MM.1S (cell line): ENCODE measurements around the gene RAB31.

Experiments used
- DNase-seq: peaks from one replicate; pipeline ENCODE4 v3.0.0-alpha.2; 2015
- H2AFZ ChIP-seq: fragments of 300-600 bp; sonication (generic); 2 replicates; pipeline ENCODE4 v1.6.0; 2016; ENCODE audit warnings: antibody characterized with exemption, low read length
- H3F3A ChIP-seq: fragments of 300-600 bp; sonication (generic); 2 replicates; pipeline ENCODE4 v1.6.1; 2016; ENCODE audit warnings: mild to moderate bottlenecking, antibody characterized with exemption, low read length, moderate library complexity, mixed read lengths; ENCODE audit not compliant: insufficient read depth
- H3K27ac ChIP-seq: fragments of 300-600 bp; sonication (generic); 2 replicates; pipeline ENCODE4 v1.5.1; 2016; ENCODE audit warnings: mild to moderate bottlenecking, low read length
- H3K27me3 ChIP-seq: fragments of 300-600 bp; sonication (generic); replicated peaks from 2 replicates; pipeline ENCODE4 v1.6.0; 2016; ENCODE audit warnings: low read length; ENCODE audit not compliant: insufficient read depth
- H3K36me3 ChIP-seq: fragments of 300-600 bp; sonication (generic); replicated peaks from 2 replicates; pipeline ENCODE4 v1.6.1; 2016; ENCODE audit warnings: mild to moderate bottlenecking, low read length, mixed read lengths; ENCODE audit not compliant: insufficient read depth
- H3K4me1 ChIP-seq: fragments of 300-600 bp; sonication (generic); 2 replicates; pipeline ENCODE4 v1.6.1; 2016; ENCODE audit warnings: low read length, mixed read lengths
- H3K4me2 ChIP-seq: fragments of 300-600 bp; sonication (generic); 2 replicates; pipeline ENCODE4 v1.6.0; 2016; ENCODE audit warnings: low read depth, low read length
- H3K4me3 ChIP-seq: fragments of 300-600 bp; sonication (generic); 2 replicates; pipeline ENCODE4 v1.5.1; 2016; ENCODE audit warnings: low read length, mixed read lengths
- H3K79me2 ChIP-seq: fragments of 300-600 bp; sonication (generic); 2 replicates; pipeline ENCODE4 v1.6.1; 2016; ENCODE audit warnings: mixed run types, low read length, mixed read lengths
- H3K9ac ChIP-seq: fragments of 300-600 bp; sonication (generic); 2 replicates; pipeline ENCODE4 v1.6.1; 2016; ENCODE audit warnings: low read length, mixed read lengths
- H3K9me2 ChIP-seq: fragments of 300-600 bp; sonication (generic); replicated peaks from 2 replicates; pipeline ENCODE4 v1.6.1; 2016; ENCODE audit warnings: mild to moderate bottlenecking, low read length, mixed read lengths; ENCODE audit not compliant: insufficient read depth
- H3K9me3 ChIP-seq: fragments of 300-600 bp; sonication (generic); replicated peaks from 2 replicates; pipeline ENCODE4 v1.6.1; 2016; ENCODE audit warnings: mild to moderate bottlenecking, low read length, mixed read lengths; ENCODE audit not compliant: insufficient read depth
- H4K20me1 ChIP-seq: fragments of 300-600 bp; sonication (generic); 2 replicates; pipeline ENCODE4 v1.6.1; 2016; ENCODE audit warnings: mild to moderate bottlenecking, low read length, moderate library complexity, mixed read lengths; ENCODE audit not compliant: insufficient read depth
- CTCF ChIP-seq: fragments of 300-600 bp; sonication (generic); IDR thresholded peaks from 2 replicates; pipeline ENCODE4 v1.5.1; 2016; ENCODE audit warnings: antibody characterized with exemption, low read length, mixed read lengths
- EZH2 ChIP-seq: fragments of 300-600 bp; sonication (generic); optimal IDR thresholded peaks from 2 replicates; pipeline ENCODE3; 2017; ENCODE audit warnings: low read depth, mild to moderate bottlenecking, antibody characterized with exemption, low read length, mixed read lengths
- EZH2phosphoT487 ChIP-seq: fragments of 300-600 bp; sonication (generic); IDR thresholded peaks from 2 replicates; pipeline ENCODE4 v1.6.1; 2018; ENCODE audit warnings: antibody characterized with exemption, low read length

The RAB31 gene

GRCh38 chr18:9782073-9782857 lies 74.2 kb downstream of the RAB31 start:
- Histone ChIP-seq H3K9me2 (no peaks in the 10 kb centered on the region), H3K9me3 (no peaks in the 10 kb centered on the region), H3F3A (no peaks in the 10 kb centered on the region), H3K27ac (no peak overlapping the region), H3K36me3 (no peaks in the 10 kb centered on the region), H3K4me1 (no peaks in the 10 kb centered on the region), H2AFZ (no peak overlapping the region), H3K4me3 (no peak overlapping the region), H3K27me3 (no peaks in the 10 kb centered on the region), H3K79me2 (no peaks in the 10 kb centered on the region), H3K4me2 (no peak overlapping the region), H4K20me1 (no peaks in the 10 kb centered on the region), H3K9ac (no peak overlapping the region)
- DNase-seq = no peak
- TF ChIP-seq CTCF (no peak), EZH2 (no peak), EZH2phosphoT487 (no peak)

- Histone ChIP-seq H3K9ac (no peak overlapping the region), H3K4me3 (no peak overlapping the region), H2AFZ (no peak overlapping the region), H3K79me2 (no peaks in the 10 kb centered on the region), H3F3A (no peaks in the 10 kb centered on the region), H3K4me2 (no peak overlapping the region), H3K9me2 (no peaks in the 10 kb centered on the region), H3K27me3 (no peaks in the 10 kb centered on the region), H3K9me3 (no peaks in the 10 kb centered on the region), H3K4me1 (no peaks in the 10 kb centered on the region), H3K36me3 (no peaks in the 10 kb centered on the region), H3K27ac (no peak overlapping the region), H4K20me1 (no peaks in the 10 kb centered on the region)
- no peak for TF ChIP-seq EZH2phosphoT487
- no peak for TF ChIP-seq CTCF
- TF ChIP-seq EZH2 = no peak
- DNase-seq = no peak
Measured at GRCh38 chr18:9786631-9787030, 78.5 kb downstream of the RAB31 start.

DNA sequence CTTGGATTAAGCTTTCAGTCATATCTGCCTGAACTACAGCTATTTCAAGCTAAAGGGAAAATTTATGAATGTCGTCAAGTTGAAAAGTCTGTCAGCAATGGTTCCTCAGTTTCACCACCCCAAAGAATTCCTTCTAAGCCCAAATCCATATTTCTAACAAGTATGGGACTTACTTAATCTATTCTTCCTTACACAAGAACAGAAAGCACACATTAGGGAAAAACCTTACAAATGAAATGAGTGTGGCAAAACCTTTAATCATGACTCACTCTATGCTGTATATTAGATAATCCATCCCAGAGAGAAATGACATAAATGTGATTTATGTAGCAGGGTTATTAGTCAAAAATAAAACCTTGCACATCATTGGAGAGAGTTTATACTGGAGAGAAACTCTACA lies 78.9 kb downstream of the RAB31 start:
- Histone ChIP-seq H3K36me3 (no peaks in the 10 kb centered on the region), H3K4me1 (no peaks in the 10 kb centered on the region), H2AFZ (no peak overlapping the region), H3K4me3 (no peak overlapping the region), H3K9me3 (no peaks in the 10 kb centered on the region), H3F3A (no peaks in the 10 kb centered on the region), H3K9me2 (no peaks in the 10 kb centered on the region), H3K79me2 (no peaks in the 10 kb centered on the region), H3K9ac (no peak overlapping the region), H3K27me3 (no peaks in the 10 kb centered on the region), H4K20me1 (no peaks in the 10 kb centered on the region), H3K4me2 (no peak overlapping the region), H3K27ac (no peak overlapping the region)
- TF ChIP-seq EZH2phosphoT487 (no peak), CTCF (no peak), EZH2 (no peak)
- no peak for DNase-seq
